ENCODE data around the gene KCNK6.

DNA sequence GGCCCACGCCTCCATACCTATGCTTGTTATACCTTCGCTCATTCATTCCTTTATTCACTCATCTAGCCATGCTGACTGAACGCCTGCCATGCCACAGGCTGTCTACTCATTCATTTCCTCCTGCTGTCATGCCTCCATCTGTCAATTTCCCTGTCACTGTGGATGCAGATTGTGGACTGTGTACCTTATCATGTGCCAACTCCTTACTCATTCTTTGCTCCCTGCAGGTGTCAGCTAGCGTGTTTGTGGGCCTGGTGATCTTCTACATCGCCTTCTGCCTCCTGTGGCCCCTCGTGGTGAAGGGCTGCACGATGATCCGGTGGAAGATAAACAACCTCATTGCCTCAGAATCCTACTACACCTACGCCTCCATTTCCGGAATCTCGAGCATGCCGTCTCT is 50.7 kb downstream of the KCNK6 start:
- TF ChIP-seq, protein P1, sequence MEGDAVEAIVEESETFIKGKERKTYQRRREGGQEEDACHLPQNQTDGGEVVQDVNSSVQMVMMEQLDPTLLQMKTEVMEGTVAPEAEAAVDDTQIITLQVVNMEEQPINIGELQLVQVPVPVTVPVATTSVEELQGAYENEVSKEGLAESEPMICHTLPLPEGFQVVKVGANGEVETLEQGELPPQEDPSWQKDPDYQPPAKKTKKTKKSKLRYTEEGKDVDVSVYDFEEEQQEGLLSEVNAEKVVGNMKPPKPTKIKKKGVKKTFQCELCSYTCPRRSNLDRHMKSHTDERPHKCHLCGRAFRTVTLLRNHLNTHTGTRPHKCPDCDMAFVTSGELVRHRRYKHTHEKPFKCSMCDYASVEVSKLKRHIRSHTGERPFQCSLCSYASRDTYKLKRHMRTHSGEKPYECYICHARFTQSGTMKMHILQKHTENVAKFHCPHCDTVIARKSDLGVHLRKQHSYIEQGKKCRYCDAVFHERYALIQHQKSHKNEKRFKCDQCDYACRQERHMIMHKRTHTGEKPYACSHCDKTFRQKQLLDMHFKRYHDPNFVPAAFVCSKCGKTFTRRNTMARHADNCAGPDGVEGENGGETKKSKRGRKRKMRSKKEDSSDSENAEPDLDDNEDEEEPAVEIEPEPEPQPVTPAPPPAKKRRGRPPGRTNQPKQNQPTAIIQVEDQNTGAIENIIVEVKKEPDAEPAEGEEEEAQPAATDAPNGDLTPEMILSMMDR (IDR thresholded peaks at IDR 0.05) = no peak
- no peak for TF ChIP-seq POLR2A (IDR thresholded peaks at IDR 0.05)
